Raji (cell line): ENCODE data around the gene EPB41L3.

Source experiments
- POLR2A ChIP-seq: IDR thresholded peaks from 2 replicates; pipeline ENCODE4 v1.6.1; 2011; ENCODE audit warnings: low read depth, low read length, control low read depth; ENCODE audit not compliant: insufficient read depth

EPB41L3 gene

GRCh38 chr18:5451871-5452270 is 91.9 kb downstream of the EPB41L3 start:
- no peak for TF ChIP-seq POLR2A

GRCh38 chr18:5451150-5451549 is 92.6 kb downstream of the EPB41L3 start:
- no peak for TF ChIP-seq POLR2A

DNA sequence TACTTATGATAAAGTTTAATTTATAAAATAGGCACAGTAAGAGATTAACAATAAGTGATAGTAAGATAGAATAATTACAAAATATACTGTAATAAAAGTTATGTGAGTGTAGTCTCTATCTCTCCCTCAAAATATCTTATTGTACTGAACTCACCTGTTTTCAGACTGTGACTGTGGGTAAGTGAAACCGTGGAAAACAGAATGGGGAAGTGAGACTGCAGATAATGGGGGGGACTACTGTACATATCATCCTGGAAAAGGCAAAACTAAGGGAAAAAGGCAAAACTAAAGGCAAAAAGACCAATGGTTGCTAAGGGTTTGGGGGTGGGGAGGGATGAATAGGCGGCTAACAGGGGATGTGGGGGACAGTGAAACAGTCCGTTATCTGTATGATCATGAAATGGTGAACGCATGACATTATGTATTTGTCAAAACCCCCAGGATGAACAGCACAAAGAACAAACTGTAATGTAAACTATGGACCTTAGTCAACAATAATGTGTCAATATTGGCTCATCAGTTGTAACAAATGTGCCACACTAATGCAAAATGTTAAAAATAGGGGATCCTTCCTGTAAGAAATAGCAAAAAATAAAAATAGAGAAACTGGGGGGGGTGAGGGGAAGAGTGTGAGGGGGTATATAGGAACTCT is 93.8 kb downstream of the EPB41L3 start:
- TF ChIP-seq POLR2A, result no peak

- TF ChIP-seq POLR2A, result no peak
Measured at GRCh38 chr18:5447442-5447841, 96.4 kb downstream of the EPB41L3 start.

GRCh38 chr18:5444847-5445246 is 99.0 kb downstream of the EPB41L3 start:
- TF ChIP-seq POLR2A, result no peak

DNA sequence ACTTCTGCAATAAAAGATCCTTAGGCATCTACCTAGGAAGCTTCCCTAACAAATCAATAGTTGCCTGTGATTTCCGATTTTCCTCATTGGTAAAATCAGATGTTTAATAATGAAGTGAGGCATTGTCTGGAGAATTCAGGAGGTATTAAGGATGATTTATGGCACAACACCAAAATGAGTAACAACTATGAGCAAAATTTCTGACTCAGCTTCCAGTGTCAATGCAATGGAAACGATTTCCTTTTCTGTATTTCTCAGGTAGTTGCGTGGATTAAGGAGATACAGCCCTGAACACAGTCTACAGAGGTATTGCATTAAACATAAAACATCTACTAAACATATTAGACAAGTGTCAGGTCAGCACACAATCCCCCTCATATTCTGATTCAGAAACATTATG is 99.5 kb downstream of the EPB41L3 start:
- TF ChIP-seq POLR2A, result no peak

- TF ChIP-seq POLR2A, result no peak
Measured at GRCh38 chr18:5439986-5440696, 103.7 kb downstream of the EPB41L3 start.

- TF ChIP-seq POLR2A, result no peak
Measured at GRCh38 chr18:5434425-5434824, 109.4 kb downstream of the EPB41L3 start.

- no peak for TF ChIP-seq POLR2A
Measured at GRCh38 chr18:5431836-5432575, 111.8 kb downstream of the EPB41L3 start.

DNA sequence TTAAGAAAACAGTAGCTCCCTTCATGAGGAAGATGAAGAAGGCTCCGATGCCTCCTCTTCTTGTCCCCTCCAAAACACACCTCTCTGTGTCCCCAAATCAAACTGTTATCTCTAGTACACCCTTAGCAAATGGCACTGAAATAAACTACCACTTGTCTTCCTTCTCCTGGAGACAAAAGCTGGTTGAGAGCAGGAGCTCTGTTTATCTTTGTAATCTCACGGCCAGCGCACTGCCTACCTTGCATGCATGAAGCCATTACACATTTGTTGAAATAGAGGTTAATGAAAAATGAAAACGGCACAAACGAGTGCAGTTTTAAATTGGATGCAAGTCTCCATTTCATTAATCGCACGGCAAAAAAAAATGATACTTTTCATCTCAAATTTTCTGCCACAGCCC is 113.7 kb downstream of the EPB41L3 start:
- no peak for TF ChIP-seq POLR2A

DNA sequence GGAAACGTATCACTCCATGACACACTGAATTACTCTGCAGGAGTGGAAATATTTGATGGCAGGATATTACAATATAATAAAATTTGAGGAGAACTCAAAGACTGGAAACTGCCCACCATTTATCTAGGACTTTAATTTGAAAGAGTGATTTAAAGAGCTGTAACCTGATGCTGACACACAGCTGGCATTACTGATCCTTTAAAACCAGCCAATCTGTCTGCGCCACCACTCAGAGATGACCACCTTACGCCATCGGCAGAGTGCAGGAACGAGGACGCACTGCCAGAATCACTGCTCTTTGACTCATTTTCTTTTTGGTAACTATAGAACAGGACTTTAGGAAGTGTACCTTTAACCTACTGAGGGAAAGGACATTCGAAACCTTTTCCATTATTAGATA is 114.1 kb downstream of the EPB41L3 start:
- no peak for TF ChIP-seq POLR2A

GRCh38 chr18:5425721-5426120 is 118.1 kb downstream of the EPB41L3 start:
- no peak for TF ChIP-seq POLR2A

- TF ChIP-seq POLR2A, result no peak
Measured at GRCh38 chr18:5424903-5425664, 118.7 kb downstream of the EPB41L3 start.

DNA sequence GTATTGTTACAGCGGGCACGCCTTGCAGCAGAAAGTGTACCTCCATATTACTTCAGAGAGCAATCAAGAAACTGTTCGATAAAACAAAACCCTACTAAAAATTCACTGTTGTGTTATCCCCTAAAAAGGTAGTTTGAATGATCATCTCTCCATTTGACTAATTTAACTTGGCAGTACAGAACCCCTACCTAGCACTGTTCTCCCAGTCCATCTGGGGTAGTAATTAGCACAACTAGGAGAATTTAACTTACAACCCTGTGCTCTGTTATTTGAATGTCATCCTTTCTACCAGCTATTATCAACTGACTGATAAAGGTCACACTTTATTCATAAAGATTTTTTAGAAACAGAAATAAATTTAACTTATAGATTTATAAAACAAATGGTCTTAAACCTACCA is 121.2 kb downstream of the EPB41L3 start:
- no peak for TF ChIP-seq POLR2A

GRCh38 chr18:5421981-5422380 is 121.8 kb downstream of the EPB41L3 start:
- no peak for TF ChIP-seq POLR2A
